Hindlimb muscle (tissue), 1 donor: Measurements from ENCODE around the gene STARD13. TPM values are rescaled to one million over a fixed set of nuclear protein-coding genes. Genes with fewer than 3 reads are reported as not detected.

Source experiments
- DNase-seq: peaks from one replicate; pipeline ENCODE4 v3.0.0-alpha.2; 2013
- polyA plus RNA-seq: library from polyadenylated mRNA; unstranded; fragments of 120-200 nt; gene quantifications from one replicate; pipeline ENCODE4 v1.2.1, GENCODE V29; 2013; ENCODE audit not compliant: insufficient read length

STARD13 gene
- polyA plus RNA-seq, 1 donor, result 22.7 TPM

GRCh38 chr13:33112766-33113165, 172.8 kb downstream of the STARD13 start:
- no peak for DNase-seq

- DNase-seq, result no peak
Measured at GRCh38 chr13:33111414-33112110, 174.0 kb downstream of the STARD13 start.

- no peak for DNase-seq
Measured at GRCh38 chr13:33110713-33111413, 174.7 kb downstream of the STARD13 start.

GRCh38 chr13:33110386-33110712, 175.2 kb downstream of the STARD13 start:
- DNase-seq, result no peak

- DNase-seq, result no peak
Measured at GRCh38 chr13:33109801-33110200, 175.8 kb downstream of the STARD13 start.

GRCh38 chr13:33109271-33109697, 176.3 kb downstream of the STARD13 start:
- DNase-seq, result no peak

- no peak for DNase-seq
Measured at GRCh38 chr13:33108620-33109019, 176.9 kb downstream of the STARD13 start.

GRCh38 chr13:33107361-33107760, 178.2 kb downstream of the STARD13 start:
- DNase-seq, result no peak

GRCh38 chr13:33106656-33107360, 178.7 kb downstream of the STARD13 start:
- DNase-seq, result no peak

GRCh38 chr13:33105387-33106005, 180.1 kb downstream of the STARD13 start:
- no peak for DNase-seq

GRCh38 chr13:33103457-33103856, 182.1 kb downstream of the STARD13 start:
- DNase-seq, result no peak

- DNase-seq, result no peak
Measured at GRCh38 chr13:33101835-33102234, 183.7 kb downstream of the STARD13 start.

GRCh38 chr13:33100886-33101285, 184.7 kb downstream of the STARD13 start:
- no peak for DNase-seq

- DNase-seq, result no peak
Measured at GRCh38 chr13:33099860-33100259, 185.7 kb downstream of the STARD13 start.

- DNase-seq, result no peak
Measured at GRCh38 chr13:33096886-33097605, 188.5 kb downstream of the STARD13 start.

GRCh38 chr13:33092073-33092987, 193.2 kb downstream of the STARD13 start:
- DNase-seq, result no peak

GRCh38 chr13:33091415-33091774, 194.2 kb downstream of the STARD13 start:
- DNase-seq, result no peak

GRCh38 chr13:33090755-33091414, 194.7 kb downstream of the STARD13 start:
- DNase-seq, result no peak

- no peak for DNase-seq
Measured at GRCh38 chr13:33089311-33089710, 196.2 kb downstream of the STARD13 start.

- DNase-seq, result no peak
Measured at GRCh38 chr13:33087790-33088189, 197.8 kb downstream of the STARD13 start.

- no peak for DNase-seq
Measured at GRCh38 chr13:33087091-33087490, 198.5 kb downstream of the STARD13 start.
